OCI-LY1 (cell line): ENCODE results near the gene CNOT4.

ENCODE experiments used
- H2AFZ ChIP-seq: fragments of 200-600 bp; sonication (generic), shearing (Covaris generic); 2 replicates; pipeline ENCODE4 v1.6.0; 2014; ENCODE audit warnings: antibody characterized with exemption, mild to moderate bottlenecking, low read length
- H3F3A ChIP-seq: fragments of 200-600 bp; sonication (generic), shearing (Covaris generic); 2 replicates; pipeline ENCODE4 v1.6.0; 2014; ENCODE audit warnings: mild to moderate bottlenecking, antibody characterized with exemption, low read length, moderate library complexity; ENCODE audit not compliant: insufficient read depth
- H3K27ac ChIP-seq: fragments of 200-600 bp; sonication (generic); 2 replicates; pipeline ENCODE4 v1.5.1; 2014; ENCODE audit warnings: low read length, mixed run types, mild to moderate bottlenecking, low read depth; ENCODE audit not compliant: poor library complexity, severe bottlenecking
- H3K27me3 ChIP-seq: fragments of 200-600 bp; sonication (generic); 2 replicates; pipeline ENCODE4 v1.6.0; 2014; ENCODE audit warnings: antibody characterized with exemption, mild to moderate bottlenecking, low read length, moderate library complexity; ENCODE audit not compliant: insufficient read depth
- H3K36me3 ChIP-seq: fragments of 200-600 bp; sonication (generic); 2 replicates; pipeline ENCODE4 v1.6.1; 2014; ENCODE audit warnings: mild to moderate bottlenecking, antibody characterized with exemption, low read length, moderate library complexity, mixed read lengths; ENCODE audit not compliant: insufficient read depth
- H3K4me1 ChIP-seq: fragments of 200-600 bp; sonication (generic); 2 replicates; pipeline ENCODE4 v1.5.1; 2014; ENCODE audit warnings: mild to moderate bottlenecking, low read length, moderate library complexity; ENCODE audit not compliant: insufficient read depth, severe bottlenecking
- H3K4me2 ChIP-seq: fragments of 200-600 bp; sonication (generic), shearing (Covaris generic); 2 replicates; pipeline ENCODE4 v1.6.1; 2014; ENCODE audit warnings: low read length
- H3K4me3 ChIP-seq: fragments of 200-600 bp; sonication (generic); 2 replicates; pipeline ENCODE4 v1.5.1; 2014; ENCODE audit warnings: low read length, low read depth, mild to moderate bottlenecking, mixed read lengths; ENCODE audit not compliant: poor library complexity, severe bottlenecking
- H3K79me2 ChIP-seq: fragments of 200-600 bp; shearing (Covaris generic); 2 replicates; pipeline ENCODE4 v1.6.1; 2016; ENCODE audit warnings: mixed run types, low read length, mixed read lengths; ENCODE audit not compliant: insufficient read depth
- H3K9ac ChIP-seq: fragments of 200-600 bp; sonication (generic), shearing (Covaris generic); 2 replicates; pipeline ENCODE4 v1.6.1; 2014; ENCODE audit warnings: mild to moderate bottlenecking, low read length, mixed read lengths
- H3K9me2 ChIP-seq: fragments of 200-600 bp; sonication (generic), shearing (Covaris generic); 2 replicates; pipeline ENCODE4 v1.6.1; 2014; ENCODE audit warnings: low read depth, mild to moderate bottlenecking, low read length, mixed read lengths
- H3K9me3 ChIP-seq: fragments of 200-600 bp; shearing (Covaris generic); 2 replicates; pipeline ENCODE4 v1.6.1; 2014; ENCODE audit warnings: low read length, mixed read lengths
- H4K20me1 ChIP-seq: fragments of 200-600 bp; sonication (generic), shearing (Covaris generic); 2 replicates; pipeline ENCODE4 v1.6.0; 2016; ENCODE audit warnings: mild to moderate bottlenecking, low read length; ENCODE audit not compliant: insufficient read depth
- CTCF ChIP-seq: fragments of 200-600 bp; sonication (generic), shearing (Covaris generic); IDR thresholded peaks from 2 replicates; pipeline ENCODE4 v1.5.1; 2017; ENCODE audit warnings: mild to moderate bottlenecking, antibody characterized with exemption, low read length, moderate library complexity, mixed read lengths
- EZH2 ChIP-seq: fragments of 200-600 bp; sonication (generic), shearing (Covaris generic); IDR thresholded peaks from 2 replicates; pipeline ENCODE4 v1.8.0; 2017; ENCODE audit warnings: borderline replicate concordance, mixed run types, mild to moderate bottlenecking, antibody characterized with exemption, low read length, moderate library complexity, mixed read lengths

Gene CNOT4

GRCh38 chr7:135313971-135314370, 195.9 kb downstream of the CNOT4 start:
- H3K9me2 ChIP-seq, result no peaks in the 10 kb centered on the region
- no peaks in the 10 kb centered on the region for H3K9me3 ChIP-seq
- no peaks in the 10 kb centered on the region for H3K4me1 ChIP-seq
- no peak overlapping the region for H2AFZ ChIP-seq
- H3K4me3 ChIP-seq, result no peak overlapping the region
- H3K9ac ChIP-seq, result no peak overlapping the region
- no peaks in the 10 kb centered on the region for H3K36me3 ChIP-seq
- H4K20me1 ChIP-seq, result no peaks in the 10 kb centered on the region
- no peak for TF ChIP-seq CTCF
- no peak for TF ChIP-seq EZH2
- H3K4me2 ChIP-seq, result no peak overlapping the region
- H3K27ac ChIP-seq, result no peak overlapping the region
- no peaks in the 10 kb centered on the region for H3K79me2 ChIP-seq
- no peaks in the 10 kb centered on the region; the same call in 1 of the 2 replicates for H3K27me3 ChIP-seq
- no peaks in the 10 kb centered on the region for H3F3A ChIP-seq
